ENCODE data around the gene CDC37.

GRCh38 chr19:10416083-10416379, 12.7 kb upstream of the CDC37 start:
- TF ChIP-seq CTCF (IDR thresholded peaks at IDR 0.05), result no peak
- TF ChIP-seq POLR2AphosphoS5 (IDR thresholded peaks at IDR 0.05), result no peak
- TF ChIP-seq POLR2A (IDR thresholded peaks at IDR 0.05), result no peak
- TF ChIP-seq EP300 (IDR thresholded peaks at IDR 0.05), result no peak

All from sigmoid colon (tissue), 4 donors.